NCI-H187 treated with DMSO at 0.1 percent for 48 hours (cell line): ENCODE measurements around the gene ADARB2.
"Not testable (repeated sequence)": the region's sequence is repeated elsewhere in the genome, so short reads cannot be mapped to it uniquely, and the experiment has no call there.

Experiments used
- DNase-seq: peaks from one replicate; lab custom pipeline; 2025; lab: John Stamatoyannopoulos, UW

ADARB2 gene

GRCh38 chr10:1227510-1228402 lies 509.6 kb downstream of the ADARB2 start:
- no peak for DNase-seq

- not testable (repeated sequence) for DNase-seq
These were observed 510.4 kb downstream of the ADARB2 start for GRCh38 chr10:1226907-1227306.

GRCh38 chr10:1219874-1220273 lies 517.5 kb downstream of the ADARB2 start:
- not testable (repeated sequence) for DNase-seq

DNA sequence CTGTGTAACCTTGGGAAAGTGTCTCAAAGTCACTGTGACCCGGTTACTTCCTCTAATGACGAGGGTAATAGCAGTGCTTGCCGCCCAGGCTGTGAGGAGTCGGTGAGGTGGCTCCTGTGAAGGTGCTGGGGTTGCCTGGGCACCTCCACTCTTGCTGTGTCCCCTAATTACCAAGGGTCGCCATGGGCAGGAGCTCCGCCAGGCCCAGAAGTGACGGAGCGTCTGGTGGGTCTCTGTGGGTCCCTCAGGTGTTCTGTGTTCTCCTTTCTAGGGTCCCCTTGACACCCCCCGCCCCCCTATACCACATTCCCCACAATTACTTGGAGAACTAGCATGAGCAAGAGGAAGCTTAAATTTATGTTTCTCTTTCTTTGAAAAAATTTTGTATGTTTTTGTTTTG lies 519.7 kb downstream of the ADARB2 start:
- no peak for DNase-seq

GRCh38 chr10:1217237-1217587 lies 520.1 kb downstream of the ADARB2 start:
- DNase-seq, result no peak

GRCh38 chr10:1216574-1217236 lies 520.6 kb downstream of the ADARB2 start:
- DNase-seq, result no peak

GRCh38 chr10:1215862-1216573 lies 521.3 kb downstream of the ADARB2 start:
- DNase-seq, result no peak

- DNase-seq, result no peak
These were observed 522.3 kb downstream of the ADARB2 start for GRCh38 chr10:1214882-1215540.

GRCh38 chr10:1214071-1214675 lies 523.2 kb downstream of the ADARB2 start:
- DNase-seq, result no peak

DNA sequence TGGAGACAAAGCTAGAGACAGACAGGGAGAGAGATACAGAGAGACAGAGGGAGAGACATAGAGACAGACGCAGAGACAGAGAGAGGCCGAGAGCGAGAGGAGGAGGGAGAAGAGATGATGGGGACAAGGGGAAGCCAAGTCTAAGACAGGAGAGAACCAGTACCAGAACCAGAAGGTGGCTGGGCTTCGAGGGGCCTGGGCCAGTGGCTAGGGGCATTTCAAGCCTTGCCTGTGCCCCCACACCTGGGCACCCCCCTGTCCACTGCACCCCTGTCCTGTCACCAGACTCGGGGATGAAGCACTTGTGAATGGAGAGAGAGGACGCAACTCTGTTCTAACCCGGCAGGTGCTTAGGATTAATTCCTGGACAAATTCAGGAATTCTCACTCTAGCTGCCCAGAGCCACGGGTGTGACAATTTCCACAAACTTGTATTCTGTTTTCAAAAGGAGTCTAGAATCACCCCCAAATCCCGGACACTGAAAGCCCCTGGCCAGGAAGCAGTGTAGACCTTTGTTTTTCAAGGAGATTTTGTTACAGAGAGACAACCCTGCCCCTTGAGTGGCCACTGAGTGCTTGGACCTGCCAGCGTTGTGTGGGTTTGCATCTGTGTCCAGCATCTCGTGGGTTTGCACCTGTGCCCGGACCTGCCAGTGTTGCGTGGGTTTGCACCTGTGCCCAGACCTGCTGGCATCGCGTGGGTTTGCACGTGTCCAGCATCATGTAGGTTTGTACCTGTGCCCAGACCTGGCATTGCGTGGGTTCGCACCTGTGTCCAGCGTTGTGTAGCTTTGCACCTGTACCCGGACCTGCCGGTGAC lies 523.9 kb downstream of the ADARB2 start:
- DNase-seq, result no peak

- no peak for DNase-seq
These were observed 524.7 kb downstream of the ADARB2 start for GRCh38 chr10:1212571-1213141.

DNA sequence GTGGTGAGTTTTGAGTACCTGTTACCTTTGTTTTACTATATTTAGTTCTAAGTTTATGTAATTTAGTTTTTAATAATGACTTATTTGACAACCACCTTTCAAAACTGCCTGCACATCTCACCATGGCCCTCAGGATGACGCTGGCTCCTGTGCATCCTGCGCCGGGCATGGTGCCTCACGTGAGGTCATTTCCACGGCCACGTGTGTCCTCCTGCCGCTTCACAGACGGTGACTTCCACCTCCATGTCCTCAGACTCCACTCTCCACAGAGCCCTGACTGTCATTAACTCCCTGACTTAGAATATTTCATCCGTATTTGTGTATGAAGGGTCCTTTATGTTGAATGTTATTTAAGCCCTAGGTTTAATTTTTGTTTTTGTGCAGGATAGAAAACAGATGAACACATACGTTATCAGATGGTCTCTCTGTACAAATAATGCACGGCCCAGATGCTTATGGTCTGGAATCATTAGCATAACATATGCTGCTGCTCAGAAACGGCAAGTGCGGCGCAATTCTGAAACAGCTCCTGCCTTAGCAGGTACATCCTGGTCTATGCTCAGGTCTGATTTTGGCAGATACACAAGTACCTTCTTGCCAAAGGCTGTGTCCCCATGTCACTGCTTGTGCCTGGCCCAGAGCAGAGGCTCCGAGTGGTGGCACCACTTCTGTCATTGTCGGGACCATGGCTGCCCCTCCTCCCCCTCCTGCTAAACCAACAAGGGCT lies 525.3 kb downstream of the ADARB2 start:
- no peak for DNase-seq

GRCh38 chr10:1210667-1211066 lies 526.7 kb downstream of the ADARB2 start:
- DNase-seq, result no peak

DNA sequence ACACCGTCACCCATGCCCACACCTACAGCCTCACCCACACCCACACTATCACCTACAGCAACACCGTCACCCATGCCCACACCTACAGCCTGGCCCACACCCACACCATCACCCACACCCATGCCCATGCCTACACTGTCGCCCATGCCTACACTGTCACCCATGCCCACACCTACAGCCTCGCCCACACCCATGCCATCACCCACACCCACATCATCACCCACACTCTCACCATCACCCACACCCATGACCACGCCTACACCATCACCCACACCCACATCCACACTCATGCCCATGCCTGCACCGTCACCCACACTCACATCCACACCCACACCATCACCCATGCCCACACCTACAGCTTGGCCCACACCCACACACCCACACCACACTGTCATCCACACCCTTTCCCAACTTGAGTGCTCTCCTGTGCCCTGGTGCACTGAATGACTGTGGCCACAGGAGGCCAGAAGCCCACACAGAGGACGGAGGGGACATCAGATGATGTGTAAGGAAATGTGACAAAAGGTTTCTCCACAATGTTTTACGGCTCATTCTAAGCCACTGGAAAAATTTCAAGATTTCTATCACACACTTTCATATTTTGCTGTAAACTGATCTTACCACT lies 527.9 kb downstream of the ADARB2 start:
- DNase-seq, result no peak

DNA sequence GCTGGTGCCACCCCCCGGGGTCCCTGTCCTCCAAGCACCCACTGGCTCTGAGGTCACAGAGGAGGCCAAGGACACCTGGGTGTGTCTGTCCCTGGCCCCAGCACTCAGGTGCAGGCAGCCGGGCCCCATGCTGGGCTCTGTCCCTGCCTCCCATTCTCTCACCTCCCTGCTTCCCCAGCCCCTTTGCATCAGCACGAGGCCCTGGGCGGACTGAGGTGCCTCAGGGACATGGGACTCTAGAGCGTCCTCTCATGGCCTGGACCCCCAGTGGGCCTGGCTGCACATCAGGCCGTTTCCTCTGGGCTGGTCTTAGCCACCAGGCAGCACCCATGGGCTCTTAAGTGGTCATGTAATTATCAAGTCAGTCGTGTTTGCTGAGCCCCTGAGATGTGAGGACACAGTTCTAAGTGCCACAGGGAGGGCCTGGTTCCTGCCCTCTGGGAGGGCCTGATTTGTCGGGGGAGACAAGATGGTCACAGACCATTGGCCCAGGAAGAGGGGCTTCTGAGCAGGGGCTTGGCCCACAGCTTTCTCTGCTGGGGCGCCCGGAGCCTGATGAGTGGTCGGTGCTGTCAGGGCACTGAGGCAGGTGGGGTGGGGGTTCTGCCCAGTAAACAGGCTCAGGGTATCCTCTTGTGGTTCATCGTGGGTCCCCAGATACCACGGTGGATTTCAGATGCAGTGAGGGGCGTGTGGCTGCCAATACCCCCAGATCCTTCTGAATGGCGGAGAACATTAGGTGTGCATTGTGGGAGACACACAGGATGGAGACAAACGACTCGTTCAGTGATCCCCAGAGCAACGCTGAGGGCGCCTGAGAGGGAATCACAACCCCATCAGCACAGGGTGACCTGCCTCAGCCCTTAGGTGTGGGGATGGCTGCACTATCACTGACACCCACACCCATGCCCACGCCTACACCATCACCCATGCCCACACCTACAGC lies 528.7 kb downstream of the ADARB2 start:
- DNase-seq, result no peak

DNA sequence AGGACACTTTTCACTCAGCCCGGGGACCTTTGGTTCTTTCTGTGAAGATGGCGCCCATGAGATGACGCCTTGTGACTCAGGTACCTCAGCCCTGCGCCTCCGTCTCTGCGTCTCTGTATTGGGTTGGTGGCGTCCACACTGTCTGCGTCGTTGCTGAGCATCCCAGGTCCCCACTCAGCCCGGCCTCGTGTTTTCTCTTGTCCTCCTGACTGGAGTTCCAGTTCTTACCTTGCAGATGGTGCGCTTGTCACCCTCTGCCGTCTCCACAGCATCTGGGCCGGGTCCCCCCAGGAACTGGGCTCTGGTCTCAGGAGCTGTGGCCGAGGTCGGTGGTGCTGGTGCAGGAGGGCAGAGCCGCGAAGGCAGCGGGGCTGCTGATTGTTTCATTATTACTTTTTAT lies 530.7 kb downstream of the ADARB2 start:
- no peak for DNase-seq

GRCh38 chr10:1206101-1206500 lies 531.2 kb downstream of the ADARB2 start:
- no peak for DNase-seq

DNA sequence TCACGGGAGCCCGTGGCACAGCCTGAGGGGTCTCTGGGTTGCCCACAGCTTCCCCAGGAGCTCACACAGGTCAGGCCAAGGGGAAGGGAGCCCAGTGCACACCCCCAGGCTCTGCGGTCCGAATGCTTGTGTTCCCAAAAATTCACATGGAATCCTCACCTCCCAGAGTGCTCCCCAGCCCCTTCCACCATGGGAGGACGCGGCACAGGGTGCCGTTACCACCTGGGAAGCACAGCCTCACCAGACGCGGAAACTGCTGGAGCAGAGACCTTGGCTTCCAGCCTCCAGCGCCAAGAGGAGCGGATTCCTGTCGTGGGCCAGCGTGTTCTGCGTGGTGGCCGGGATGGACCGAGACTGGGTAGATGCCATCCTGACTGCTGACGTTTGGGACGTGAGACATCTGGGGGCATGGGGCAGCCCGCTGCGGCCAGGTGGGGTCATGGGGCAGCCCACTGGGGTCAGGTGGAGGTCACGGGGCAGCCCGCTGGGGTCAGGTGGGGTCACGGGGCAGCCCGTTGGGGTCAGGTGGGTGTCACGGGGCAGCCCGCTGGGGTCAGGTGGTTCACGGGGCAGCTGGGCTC lies 531.8 kb downstream of the ADARB2 start:
- DNase-seq, result no peak
